Peyer's patch (tissue), 4 donors: Measurements from ENCODE around the gene P2RY6. TPM values are rescaled to one million over a fixed set of nuclear protein-coding genes. Genes with fewer than 3 reads are reported as not detected.

Experiments used
- DNase-seq, 3 donors: peaks; one replicate each; pipeline ENCODE4 v3.0.0-alpha.2; 2017 to 2019
- H3K27ac ChIP-seq, 4 donors: fragments of 200-600 bp; sonication (generic); one replicate each; pipeline ENCODE4 v1.5.1; 2016 to 2019
- H3K27me3 ChIP-seq, 2 donors: fragments of 200-600 bp; sonication (generic); one replicate each; pipeline ENCODE4 v1.5.1; 2019
- H3K36me3 ChIP-seq, 3 donors: fragments of 200-600 bp; sonication (generic); one replicate each; pipeline ENCODE4 v1.5.1; 2016 to 2019
- H3K4me1 ChIP-seq, 4 donors: fragments of 200-600 bp; sonication (generic); one replicate each; pipeline ENCODE4 v1.5.1; 2016 to 2019
- H3K4me3 ChIP-seq, 4 donors: fragments of 200-600 bp; sonication (generic); 1 replicate in 3 of 4; 2 replicates in 1 of 4; pipeline ENCODE4 v1.5.1; 2016 to 2019; ENCODE audit warnings: mild to moderate bottlenecking in 1 of 4
- H3K9me3 ChIP-seq, 4 donors: fragments of 200-600 bp; sonication (generic); one replicate each; pipeline ENCODE4 v1.5.1; 2016 to 2019; ENCODE audit warnings: mild to moderate bottlenecking in 1 of 4
- POLR2A ChIP-seq, 2 donors: fragments of 450-650 bp; IDR thresholded peaks; one replicate each; pipeline ENCODE4 v1.5.1; 2017; ENCODE audit warnings: antibody characterized with exemption in 2 of 2, mild to moderate bottlenecking in 2 of 2, moderate library complexity in 2 of 2
- total RNA-seq, 4 donors: library from RNA; depleted of rRNA; stranded (reverse); fragments of >200 nt; gene quantifications; one replicate each; pipeline ENCODE4 v1.1.0, GENCODE V29; 2016
- TF ChIP-seq, protein P1 (sequence below), 6 experiments: fragments of 450-650 bp in 4 of 6; fragments of 200-600 bp in 2 of 6; sonication (generic) in 1 of 6; IDR thresholded peaks; one replicate each; pipeline ENCODE4 v1.5.1; 2017 to 2019; ENCODE audit warnings: antibody characterized with exemption in 6 of 6, mild to moderate bottlenecking in 3 of 6, moderate library complexity in 1 of 6

P2RY6 gene
- total RNA-seq, 4 donors from 2014 or later = 1.5 to 6.6 (median 2.3) TPM; not detected in 1

DNA sequence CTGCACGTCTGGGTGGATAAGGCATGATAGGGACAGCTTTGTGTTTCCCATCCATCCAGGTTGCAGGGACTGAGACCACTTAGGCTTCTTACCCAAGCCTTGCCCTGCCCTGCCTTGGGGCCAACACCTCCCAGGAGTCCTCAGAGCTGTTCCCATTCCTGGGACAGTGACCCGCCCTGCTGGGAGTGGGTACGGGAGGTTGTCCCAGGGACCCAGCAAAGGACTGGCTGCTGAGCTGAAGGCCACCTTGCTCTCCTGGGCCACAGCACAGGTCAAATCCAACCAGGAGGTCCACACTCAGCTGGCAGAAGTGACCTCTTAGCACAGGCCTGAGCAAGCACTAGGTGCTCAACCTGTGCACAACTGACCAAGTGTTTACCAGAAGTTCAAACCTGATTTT lies 19.1 kb downstream of the P2RY6 start:
- H3K4me1 ChIP-seq = peaks cover 0 to 16% (median 13%) of the 10 kb centered on the region in 4 donors

DNA sequence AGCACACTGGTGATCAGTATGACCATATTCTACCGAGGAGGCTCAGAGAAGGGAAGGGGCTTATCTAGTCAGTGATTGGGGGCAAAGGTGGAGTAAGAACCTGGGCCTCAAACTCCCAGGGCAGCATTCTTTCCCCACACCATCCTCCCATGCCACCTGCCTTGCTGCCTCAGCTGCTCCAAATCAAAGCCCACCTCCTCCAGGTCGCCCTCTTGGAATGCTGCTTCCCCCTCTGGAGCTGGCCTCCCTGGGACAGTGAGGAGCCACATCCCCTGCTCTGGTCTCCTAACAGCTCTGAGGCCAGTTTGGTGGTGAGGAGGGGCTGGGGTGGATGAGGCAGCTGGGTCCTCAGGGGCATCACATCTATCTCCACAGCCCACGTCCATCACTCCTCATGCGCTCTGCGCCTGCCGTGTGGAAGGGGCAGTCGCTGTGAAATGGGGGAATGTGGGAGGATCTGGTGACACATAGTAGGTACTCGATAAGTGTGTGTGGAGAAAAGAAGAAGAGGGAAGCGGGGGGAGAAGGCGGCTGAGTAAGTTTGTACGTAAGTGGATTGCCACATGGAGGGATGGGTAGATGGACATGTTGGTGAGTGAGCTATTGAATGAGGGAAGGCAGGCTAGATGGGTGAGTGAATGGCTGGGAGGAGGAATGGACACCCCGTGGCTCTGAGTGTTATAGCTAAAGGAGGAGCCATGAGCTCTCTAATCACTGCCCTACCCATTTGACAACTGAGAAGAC lies 19.8 kb downstream of the P2RY6 start:
- Histone ChIP-seq H3K4me1 (peaks cover 0 to 16% (median 13%) of the 10 kb centered on the region in 4 donors), H3K9me3 (no peaks in the 10 kb centered on the region), H3K36me3 (no peaks in the 10 kb centered on the region), H3K4me3 (no peak overlapping the region), H3K27ac (no peak overlapping the region), H3K27me3 (no peaks in the 10 kb centered on the region)
- TF ChIP-seq, protein P1, sequence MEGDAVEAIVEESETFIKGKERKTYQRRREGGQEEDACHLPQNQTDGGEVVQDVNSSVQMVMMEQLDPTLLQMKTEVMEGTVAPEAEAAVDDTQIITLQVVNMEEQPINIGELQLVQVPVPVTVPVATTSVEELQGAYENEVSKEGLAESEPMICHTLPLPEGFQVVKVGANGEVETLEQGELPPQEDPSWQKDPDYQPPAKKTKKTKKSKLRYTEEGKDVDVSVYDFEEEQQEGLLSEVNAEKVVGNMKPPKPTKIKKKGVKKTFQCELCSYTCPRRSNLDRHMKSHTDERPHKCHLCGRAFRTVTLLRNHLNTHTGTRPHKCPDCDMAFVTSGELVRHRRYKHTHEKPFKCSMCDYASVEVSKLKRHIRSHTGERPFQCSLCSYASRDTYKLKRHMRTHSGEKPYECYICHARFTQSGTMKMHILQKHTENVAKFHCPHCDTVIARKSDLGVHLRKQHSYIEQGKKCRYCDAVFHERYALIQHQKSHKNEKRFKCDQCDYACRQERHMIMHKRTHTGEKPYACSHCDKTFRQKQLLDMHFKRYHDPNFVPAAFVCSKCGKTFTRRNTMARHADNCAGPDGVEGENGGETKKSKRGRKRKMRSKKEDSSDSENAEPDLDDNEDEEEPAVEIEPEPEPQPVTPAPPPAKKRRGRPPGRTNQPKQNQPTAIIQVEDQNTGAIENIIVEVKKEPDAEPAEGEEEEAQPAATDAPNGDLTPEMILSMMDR (IDR thresholded peaks at IDR 0.05) = no peak
- TF ChIP-seq POLR2A (IDR thresholded peaks at IDR 0.05) = no peak
- DNase-seq = no peak

More for the DNA sequence above, 19.1 kb downstream of the P2RY6 start:
- H3K27me3 ChIP-seq = no peaks in the 10 kb centered on the region
- no peak for DNase-seq
- H3K4me3 ChIP-seq = no peak overlapping the region
- H3K36me3 ChIP-seq = no peaks in the 10 kb centered on the region
- H3K9me3 ChIP-seq = no peaks in the 10 kb centered on the region
- TF ChIP-seq, protein P1 (IDR thresholded peaks at IDR 0.05) = no peak
- no peak overlapping the region for H3K27ac ChIP-seq

GRCh38 chr11:73292525-73292894 lies 20.4 kb downstream of the P2RY6 start:
- H3K27ac ChIP-seq = no peak overlapping the region
- no peaks in the 10 kb centered on the region for H3K27me3 ChIP-seq
- no peak overlapping the region for H3K4me3 ChIP-seq
- H3K36me3 ChIP-seq = no peaks in the 10 kb centered on the region
- H3K4me1 ChIP-seq = peaks cover 0 to 16% (median 13%) of the 10 kb centered on the region in 4 donors
- no peak for DNase-seq
- H3K9me3 ChIP-seq = no peaks in the 10 kb centered on the region
- TF ChIP-seq POLR2A (IDR thresholded peaks at IDR 0.05) = no peak
- TF ChIP-seq, protein P1 (IDR thresholded peaks at IDR 0.05) = no peak

- Histone ChIP-seq H3K27me3 (no peaks in the 10 kb centered on the region), H3K9me3 (no peaks in the 10 kb centered on the region), H3K36me3 (no peaks in the 10 kb centered on the region), H3K4me1 (peaks cover 0 to 15% (median 10%) of the 10 kb centered on the region in 4 donors), H3K4me3 (no peak overlapping the region), H3K27ac (no peak overlapping the region)
- DNase-seq = no peak
- TF ChIP-seq, protein P1 (IDR thresholded peaks at IDR 0.05) = no peak
- no peak for TF ChIP-seq POLR2A (IDR thresholded peaks at IDR 0.05)
Observed at GRCh38 chr11:73293356-73293936, 21.3 kb downstream of the P2RY6 start.

DNA sequence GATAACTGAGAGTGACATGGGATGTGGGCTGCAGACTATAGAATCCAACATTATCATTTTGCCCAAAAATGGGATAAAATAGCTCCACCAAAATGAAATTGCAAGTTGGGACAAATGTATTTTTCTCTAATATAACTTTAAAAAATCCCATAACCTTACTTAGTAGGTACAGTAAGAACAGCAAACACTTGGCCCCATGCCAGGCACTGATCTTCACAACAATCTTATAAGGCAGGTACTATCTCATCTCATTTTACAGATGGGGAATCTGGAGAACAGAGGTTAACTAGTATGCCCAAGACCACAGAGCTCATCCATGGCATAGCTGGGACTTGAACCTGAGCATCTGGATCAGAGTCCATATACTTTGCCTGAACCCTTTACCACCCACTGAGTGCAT lies 22.5 kb downstream of the P2RY6 start:
- Histone ChIP-seq H3K36me3 (no peaks in the 10 kb centered on the region), H3K4me1 (peaks cover 0 to 4% (median 2%) of the 10 kb centered on the region in 4 donors), H3K27ac (no peak overlapping the region), H3K9me3 (no peaks in the 10 kb centered on the region), H3K4me3 (no peak overlapping the region), H3K27me3 (no peaks in the 10 kb centered on the region)
- no peak for DNase-seq
- TF ChIP-seq, protein P1 (IDR thresholded peaks at IDR 0.05) = no peak
- no peak for TF ChIP-seq POLR2A (IDR thresholded peaks at IDR 0.05)
